HG03378 (cell line): ENCODE data around the gene ABCG1.

ENCODE experiments used
- ATAC-seq: cut with Tn5 transposase; IDR thresholded peaks from one replicate; pipeline ENCODE4 v1.9.1; 2021; ENCODE audit warnings: mild to moderate bottlenecking, moderate library complexity; ENCODE audit not compliant: unreplicated experiment

The ABCG1 gene

GRCh38 chr21:42250422-42251403 lies 31.8 kb downstream of the ABCG1 start:
- no peak for ATAC-seq

DNA sequence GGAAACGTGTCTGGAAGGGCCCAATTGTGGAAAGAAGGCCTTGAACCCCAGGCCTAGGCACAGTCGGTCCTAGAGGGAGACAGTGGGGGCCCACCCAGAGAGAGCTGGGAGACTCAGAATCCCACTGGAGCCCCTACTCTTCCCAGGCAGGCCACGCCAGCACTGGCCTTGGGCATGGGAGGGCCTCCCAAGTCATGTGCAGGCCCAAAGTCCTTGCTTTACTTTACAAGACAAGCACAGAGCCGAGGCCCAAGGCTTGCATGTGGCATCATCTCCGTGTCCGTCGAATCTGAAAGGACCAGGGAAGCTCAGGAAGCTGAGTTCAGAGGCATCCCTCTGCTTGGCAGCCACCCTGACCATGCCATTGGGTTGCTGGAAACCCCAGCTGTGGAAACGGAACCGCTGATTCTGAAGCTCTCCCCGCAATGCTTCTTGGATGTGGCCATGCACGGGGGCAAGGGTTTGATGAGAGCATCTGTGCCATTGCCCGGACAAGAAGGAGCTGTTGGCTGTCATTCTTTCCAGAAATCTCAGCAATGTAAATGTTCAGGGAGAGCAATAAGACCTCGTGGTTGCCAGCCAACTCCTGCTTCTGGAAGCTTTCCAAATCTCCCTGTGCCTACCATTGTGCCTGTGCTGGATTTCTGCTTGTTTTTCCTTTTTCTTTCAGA lies 32.8 kb downstream of the ABCG1 start:
- no peak for ATAC-seq

- ATAC-seq = no peak
Measured at GRCh38 chr21:42252325-42252654, 33.4 kb downstream of the ABCG1 start.

DNA sequence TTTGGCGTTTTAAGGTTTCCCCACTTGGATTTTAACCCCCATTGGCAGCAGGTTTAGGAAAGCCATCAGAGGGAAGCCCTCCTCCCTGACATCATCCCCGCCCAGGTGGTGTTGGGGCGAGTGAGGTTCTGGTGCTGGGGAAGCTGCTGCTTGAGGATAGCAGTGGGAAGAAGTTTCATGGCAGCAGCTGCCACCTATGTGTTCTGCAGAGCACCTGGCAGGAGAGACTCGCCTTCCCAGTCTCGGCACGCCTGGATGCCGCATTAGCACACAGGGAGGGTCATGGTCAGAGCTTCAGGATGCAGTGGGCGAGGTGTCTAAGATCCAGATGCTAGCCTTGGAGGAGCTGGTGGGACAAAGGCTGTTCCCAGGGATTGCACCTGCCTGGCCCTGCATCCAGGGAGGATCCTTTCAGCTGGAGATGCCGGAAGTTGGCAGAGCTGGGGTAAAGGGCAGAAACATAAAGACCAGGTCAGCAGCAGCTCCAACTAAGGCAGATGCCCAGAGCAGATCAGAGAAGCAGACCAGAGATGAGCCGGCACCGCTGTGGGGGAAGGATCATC lies 33.9 kb downstream of the ABCG1 start:
- ATAC-seq = no peak

- ATAC-seq = no peak
Measured at GRCh38 chr21:42253466-42253865, 34.5 kb downstream of the ABCG1 start.

GRCh38 chr21:42254083-42254482 lies 35.1 kb downstream of the ABCG1 start:
- no peak for ATAC-seq

DNA sequence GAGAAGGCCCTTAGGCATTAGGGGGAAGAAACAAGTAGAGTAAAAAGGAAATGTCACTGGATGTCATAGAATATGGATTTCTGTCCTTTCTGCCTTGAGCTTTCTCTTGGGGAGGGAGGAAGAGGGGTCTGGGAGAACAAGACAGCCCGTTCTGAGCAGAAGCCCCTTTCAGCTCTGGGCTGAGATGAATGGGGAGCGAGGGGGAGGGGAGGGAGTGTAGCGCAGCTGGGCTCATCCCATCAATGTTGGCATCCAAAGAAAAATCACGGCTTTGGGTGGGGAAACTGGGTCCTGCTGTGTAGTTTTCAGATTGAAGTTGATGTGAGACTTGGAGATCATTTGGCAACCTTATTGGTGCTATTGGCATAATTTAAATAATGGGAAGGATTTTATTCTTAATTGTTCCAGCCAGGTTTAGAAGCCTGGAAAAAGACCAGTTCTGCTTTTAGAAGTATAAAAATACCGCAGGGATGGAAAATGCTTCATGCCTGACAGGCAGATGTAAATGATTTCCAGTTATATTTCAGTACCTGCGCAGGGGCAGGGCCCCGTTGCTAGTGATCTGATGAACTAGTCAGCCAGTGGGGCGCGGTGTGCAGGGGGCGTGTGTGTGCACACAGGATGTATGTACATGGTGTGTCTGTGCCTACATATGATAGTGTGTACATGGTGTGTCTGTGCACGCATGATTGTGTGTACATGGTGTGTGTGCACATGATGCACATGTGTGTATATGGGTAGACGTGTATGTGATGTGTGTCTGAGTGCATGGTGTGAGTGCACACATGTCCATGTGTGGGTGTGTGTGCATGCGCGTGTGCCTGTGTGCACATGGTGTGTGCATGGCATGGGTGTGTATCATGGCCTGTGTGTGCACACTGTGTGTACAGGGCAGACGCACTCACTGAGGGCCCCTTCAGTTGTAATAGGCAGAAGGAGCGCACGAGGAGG lies 36.0 kb downstream of the ABCG1 start:
- ATAC-seq = no peak

- ATAC-seq = no peak
Measured at GRCh38 chr21:42255825-42256224, 36.9 kb downstream of the ABCG1 start.

DNA sequence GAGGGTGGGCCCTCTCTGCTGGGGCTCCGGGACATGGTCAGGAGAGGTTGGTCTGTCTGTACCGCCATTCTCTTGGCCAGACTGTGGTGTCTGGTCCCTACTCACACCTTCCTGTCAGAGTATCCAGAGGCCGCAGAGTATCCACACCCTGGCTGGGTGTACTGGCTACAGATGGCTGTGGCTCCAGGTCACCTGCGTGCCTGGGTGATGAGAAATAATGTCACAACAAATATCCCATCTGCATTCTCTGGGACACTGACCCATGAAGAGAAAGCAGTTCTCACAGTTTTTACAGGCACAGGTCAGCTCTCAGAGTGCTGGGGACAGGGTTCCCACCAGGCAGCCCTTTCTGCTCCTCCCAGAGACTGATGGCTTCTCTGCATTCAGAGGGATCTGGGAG lies 37.4 kb downstream of the ABCG1 start:
- no peak for ATAC-seq

- no peak for ATAC-seq
Measured at GRCh38 chr21:42257091-42257765, 38.3 kb downstream of the ABCG1 start.

- ATAC-seq = no peak
Measured at GRCh38 chr21:42258150-42258884, 39.4 kb downstream of the ABCG1 start.

DNA sequence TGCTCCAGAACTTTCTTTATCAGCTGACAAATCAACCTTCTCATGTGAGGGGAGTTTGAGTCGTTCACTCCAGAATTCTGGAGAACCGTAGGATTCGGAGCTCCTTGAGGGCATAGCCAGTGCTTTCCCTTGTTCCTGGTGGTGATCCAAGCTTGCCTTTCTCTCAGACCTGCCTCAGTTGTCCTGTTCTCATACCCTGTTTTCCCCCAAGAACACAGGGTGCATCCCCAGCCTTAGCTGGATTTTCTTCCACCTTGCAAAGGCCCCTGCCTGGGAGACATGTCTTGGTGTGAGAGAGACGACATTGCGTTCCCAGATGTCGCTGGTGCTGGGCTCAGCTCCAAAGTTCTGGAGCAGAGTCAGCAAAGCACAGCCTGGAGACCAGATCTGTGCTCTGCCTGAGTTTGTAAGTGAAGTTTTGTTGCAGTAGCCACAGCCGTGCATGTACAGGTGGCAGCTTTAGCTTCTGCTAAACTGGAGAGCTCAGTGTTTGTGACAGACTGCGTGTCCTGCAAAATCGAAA lies 40.0 kb downstream of the ABCG1 start:
- ATAC-seq = no peak

DNA sequence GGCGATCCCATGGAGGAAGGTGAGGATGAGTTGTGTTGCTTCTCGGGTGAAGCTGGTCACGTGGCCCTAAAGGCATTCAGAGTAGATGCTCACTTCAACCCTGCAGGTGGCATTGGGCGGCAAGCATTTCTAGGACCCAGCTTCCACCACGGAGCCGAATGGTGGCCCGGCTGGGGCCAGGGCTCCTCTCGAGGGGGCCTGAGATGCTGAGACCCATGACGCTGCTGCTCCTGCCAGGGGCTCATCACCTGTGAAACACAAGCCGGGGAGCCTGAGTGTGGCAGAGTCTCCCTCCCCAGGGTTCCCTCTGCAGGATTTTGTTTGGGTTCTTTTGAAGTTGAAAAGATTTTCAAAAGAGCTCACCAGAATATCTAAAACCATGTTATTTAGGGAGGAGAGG lies 41.2 kb downstream of the ABCG1 start:
- ATAC-seq = no peak

DNA sequence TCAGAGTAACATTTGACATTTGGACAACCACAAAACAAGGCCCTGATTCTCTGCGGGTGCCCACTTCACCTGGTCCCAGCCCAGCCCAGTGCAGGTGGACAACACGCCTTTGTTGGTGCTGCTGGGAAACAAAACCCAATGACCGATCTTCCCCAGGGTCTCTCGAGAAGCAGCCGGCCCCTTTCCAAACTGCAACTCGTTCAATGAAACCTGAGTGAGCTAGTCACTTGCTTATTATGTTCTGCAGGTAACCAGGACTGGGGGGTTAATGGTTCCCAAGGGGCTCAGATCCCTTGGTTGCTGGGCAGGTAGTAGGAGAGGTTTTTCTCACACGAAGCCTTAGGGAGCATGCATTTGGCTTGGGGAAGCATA lies 42.9 kb downstream of the ABCG1 start:
- ATAC-seq = no peak

DNA sequence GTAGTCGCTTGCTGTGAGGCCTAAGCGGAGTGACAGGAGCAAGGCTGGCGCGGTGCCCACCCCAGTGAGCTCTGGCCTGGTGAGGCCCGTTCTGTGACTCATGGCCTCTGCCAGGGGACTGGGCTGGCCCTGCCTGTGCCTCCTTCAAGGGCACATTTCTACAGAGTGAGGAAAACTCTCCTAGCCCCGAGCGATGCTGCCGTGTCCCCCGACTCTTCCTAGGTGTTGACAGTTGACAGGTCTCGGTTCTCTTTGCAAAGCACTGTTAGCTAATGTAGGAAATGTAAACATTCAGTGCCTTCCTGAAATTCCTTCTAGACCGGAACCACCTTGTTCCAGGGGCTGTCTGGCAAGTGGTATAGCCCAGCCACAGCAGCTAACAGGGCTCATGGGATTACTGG lies 43.9 kb downstream of the ABCG1 start:
- ATAC-seq = no peak

GRCh38 chr21:42263591-42264131 lies 44.7 kb downstream of the ABCG1 start:
- ATAC-seq = no peak

DNA sequence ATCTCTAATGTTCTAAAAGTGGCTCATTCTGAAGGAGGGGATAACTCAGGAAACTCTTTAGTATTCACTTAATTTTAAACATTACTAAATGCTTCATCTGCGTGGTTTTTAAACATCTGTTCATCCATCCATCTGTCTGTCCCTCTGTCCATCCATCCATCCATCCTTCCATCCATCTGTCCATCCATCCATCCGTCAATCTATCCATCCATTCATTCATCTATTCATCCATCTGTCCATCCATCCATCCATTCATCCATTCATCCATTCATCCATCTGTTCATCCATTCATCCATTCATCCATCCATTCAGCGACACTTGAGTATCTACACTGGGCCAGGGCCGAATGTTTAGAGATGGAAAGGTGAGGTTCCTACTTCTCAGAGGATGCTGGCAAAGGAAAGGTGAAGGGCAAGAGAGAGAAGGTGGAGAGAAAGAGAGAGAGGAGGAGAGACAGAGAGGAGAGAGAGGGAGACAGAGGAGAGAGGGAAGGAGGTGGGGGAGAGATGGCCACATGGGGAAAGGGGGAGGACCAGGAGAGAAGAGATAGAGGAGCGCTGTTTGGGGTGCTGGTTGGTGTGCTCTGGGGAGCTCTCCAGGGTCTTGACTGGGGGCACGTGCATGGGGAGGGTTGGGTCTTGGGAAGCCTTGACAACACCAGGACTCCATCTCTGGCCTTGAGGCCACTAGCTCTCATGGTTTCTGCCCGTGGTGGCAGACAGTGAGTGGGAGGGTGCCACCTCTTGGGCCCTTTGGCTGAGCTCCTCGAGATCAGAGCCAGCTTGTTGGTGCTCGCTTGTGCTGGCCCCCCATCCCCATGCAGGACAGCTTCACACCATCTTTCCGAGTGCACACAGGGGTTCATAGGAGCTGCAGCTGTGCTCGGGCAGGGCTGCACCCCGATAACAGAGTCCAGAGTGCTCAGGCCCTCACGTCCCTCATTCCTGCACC lies 45.6 kb downstream of the ABCG1 start:
- ATAC-seq = no peak

DNA sequence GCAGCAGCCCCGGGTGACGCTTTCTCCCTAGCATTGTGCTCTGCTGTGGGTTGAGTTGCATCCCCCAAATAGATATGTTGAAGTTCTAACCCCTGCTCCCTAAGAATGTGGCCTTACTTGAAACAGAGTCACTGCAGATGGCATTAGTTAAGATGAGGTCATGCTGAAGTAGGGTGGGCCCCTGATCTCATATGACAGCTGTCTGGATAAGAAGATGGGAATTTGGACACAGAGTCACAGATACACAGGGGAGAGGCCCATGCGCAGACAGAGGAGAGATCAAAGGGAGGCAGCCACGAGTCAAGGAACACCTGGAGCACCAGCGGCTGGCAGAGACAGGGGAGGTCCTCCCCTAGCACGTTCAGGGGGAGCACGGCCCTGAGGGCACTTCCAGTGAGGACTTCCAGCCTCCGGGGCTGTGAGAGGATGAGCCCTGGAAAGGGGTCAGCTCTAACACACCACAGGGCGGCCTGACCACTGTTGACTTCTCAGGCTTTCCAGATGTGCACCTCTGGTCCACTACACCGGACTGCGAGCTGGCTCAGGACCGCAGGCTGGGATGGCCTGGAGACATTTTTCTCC lies 46.4 kb downstream of the ABCG1 start:
- no peak for ATAC-seq
